HG03469 (cell line): ENCODE results near the gene THADA.
"Not testable (repeated sequence)": the region's sequence is repeated elsewhere in the genome, so short reads cannot be mapped to it uniquely, and the experiment has no call there.

Experiments used
- ATAC-seq: cut with Tn5 transposase; IDR thresholded peaks from one replicate; pipeline ENCODE4 v1.9.1; 2021; ENCODE audit warnings: mild to moderate bottlenecking, moderate library complexity, moderate number of reproducible peaks; ENCODE audit not compliant: unreplicated experiment

Gene THADA

GRCh38 chr2:43595603-43596412, at the start of gene THADA:
THADA (minus strand) TSS chr2:43596038; CDS start chr2:43592392, 3,646 bp downstream.
- peak; percentile 94 for ATAC-seq

- ATAC-seq = no peak
These were observed 47.8 kb upstream of the THADA start for GRCh38 chr2:43643680-43644079.

GRCh38 chr2:43642363-43642762, 46.5 kb upstream of the THADA start:
- no peak for ATAC-seq

GRCh38 chr2:43637030-43637803, 41.4 kb upstream of the THADA start, which contains the start of gene PLEKHH2:
PLEKHH2 (plus strand) TSS chr2:43637260; CDS start chr2:43644674, 7,414 bp downstream.
- peak; percentile 94 for ATAC-seq

- no peak for ATAC-seq
These were observed 40.8 kb upstream of the THADA start for GRCh38 chr2:43636621-43637020.

- ATAC-seq = not testable (repeated sequence)
These were observed 40.3 kb upstream of the THADA start for GRCh38 chr2:43636153-43636552.

- ATAC-seq = no peak
These were observed 38.9 kb upstream of the THADA start for GRCh38 chr2:43634604-43635306.

GRCh38 chr2:43631618-43632317, 35.9 kb upstream of the THADA start:
- ATAC-seq = no peak

- ATAC-seq = no peak
These were observed 27.2 kb upstream of the THADA start for GRCh38 chr2:43622931-43623451.

GRCh38 chr2:43619511-43619910, 23.7 kb upstream of the THADA start:
- no peak for ATAC-seq

GRCh38 chr2:43616967-43617680, 21.3 kb upstream of the THADA start:
- ATAC-seq = no peak

- no peak for ATAC-seq
These were observed 17.1 kb upstream of the THADA start for GRCh38 chr2:43612944-43613343.

- no peak for ATAC-seq
These were observed 16.4 kb upstream of the THADA start for GRCh38 chr2:43611987-43612894.

GRCh38 chr2:43610361-43610760, 14.5 kb upstream of the THADA start:
- no peak for ATAC-seq

- ATAC-seq = no peak
These were observed 13.6 kb upstream of the THADA start for GRCh38 chr2:43609290-43609918.

GRCh38 chr2:43605851-43606250, 10.0 kb upstream of the THADA start:
- no peak for ATAC-seq

- no peak for ATAC-seq
These were observed 9.3 kb upstream of the THADA start for GRCh38 chr2:43605079-43605655.

GRCh38 chr2:43604674-43605073, 8.8 kb upstream of the THADA start:
- no peak for ATAC-seq
